ENCODE results near the gene GALNT1. TPM values are rescaled to one million over a fixed set of nuclear protein-coding genes. Genes with fewer than 3 reads are reported as not detected.
A peak's percentile ranks its signal among the peaks of the same experiment; 100 is the strongest.

The GALNT1 gene
- polyA plus RNA-seq, 2 of the 4 experiments (the other 2 are of a cell fraction): 97.4 to 113 TPM

DNA sequence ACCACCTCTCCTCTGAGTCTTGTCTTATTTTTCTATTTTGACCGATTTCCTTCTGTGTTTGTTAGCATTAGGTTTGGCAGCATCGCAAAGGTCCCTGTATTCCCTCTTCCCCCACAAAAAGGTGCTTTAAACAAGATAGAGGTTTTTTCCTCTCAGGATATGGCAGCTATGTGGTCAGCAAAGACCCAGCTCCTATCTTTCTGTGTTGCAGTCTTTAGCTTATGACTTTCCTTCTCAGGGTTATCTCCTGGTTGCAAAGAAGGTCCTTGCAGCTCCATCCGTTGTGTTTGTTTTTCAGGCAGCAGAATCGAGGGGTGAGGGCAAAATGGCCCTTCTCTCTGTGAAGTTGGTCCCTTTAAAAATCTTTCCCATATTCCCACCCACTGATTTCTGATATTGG, 38.4 kb downstream of the GALNT1 start:
- FAIRE-seq (no peak), ATAC-seq (no peak), DNase-seq (ENCODE audit: low read depth in 1 of 2, low spot score in 1 of 2) (no peak)
- Histone ChIP-seq H3K4me3 (no peak overlapping the region), H3K27ac (peak overlapping the region in 1 of 2 experiments; percentile 48; a peak in 2 of 6 replicates), H3K4me1 (peaks cover 52% of the 10 kb centered on the region), H3K4me2 (no peak overlapping the region), H3K9me3 (no peaks in the 10 kb centered on the region)
- TF ChIP-seq CBX2 (IDR thresholded peaks at IDR 0.05; ENCODE audit: borderline replicate concordance, low read depth): no peak
- TF ChIP-seq, protein P1, sequence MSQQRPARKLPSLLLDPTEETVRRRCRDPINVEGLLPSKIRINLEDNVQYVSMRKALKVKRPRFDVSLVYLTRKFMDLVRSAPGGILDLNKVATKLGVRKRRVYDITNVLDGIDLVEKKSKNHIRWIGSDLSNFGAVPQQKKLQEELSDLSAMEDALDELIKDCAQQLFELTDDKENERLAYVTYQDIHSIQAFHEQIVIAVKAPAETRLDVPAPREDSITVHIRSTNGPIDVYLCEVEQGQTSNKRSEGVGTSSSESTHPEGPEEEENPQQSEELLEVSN (IDR thresholded peaks at IDR 0.05; ENCODE audit: borderline replicate concordance, low read depth): no peak
- TF ChIP-seq RARB (CRISPR knock-in tag; IDR thresholded peaks at IDR 0.05): no peak
- TF ChIP-seq FOSL2 (IDR thresholded peaks at IDR 0.05): no peak
- TF ChIP-seq FOSL2 (CRISPR knock-in tag; IDR thresholded peaks at IDR 0.05): no peak
- no peak for TF ChIP-seq POLR2AphosphoS2 (conservative IDR thresholded peaks at IDR 0.05; ENCODE audit: low read length)
- no peak for TF ChIP-seq HEYL (CRISPR knock-in tag; IDR thresholded peaks at IDR 0.05)
- TF ChIP-seq FOSB (CRISPR knock-in tag; IDR thresholded peaks at IDR 0.05): no peak
- no peak for TF ChIP-seq EP300 (IDR thresholded peaks at IDR 0.05)
- no peak for TF ChIP-seq ZNF302 (CRISPR knock-in tag; IDR thresholded peaks at IDR 0.05)
- no peak for TF ChIP-seq BHLHE40 (IDR thresholded peaks at IDR 0.05; ENCODE audit: low read depth, low read length)
- TF ChIP-seq TP53 (CRISPR knock-in tag; IDR thresholded peaks at IDR 0.05): no peak
- no peak for TF ChIP-seq PHF8 (IDR thresholded peaks at IDR 0.05; ENCODE audit: borderline replicate concordance, low read depth)
- TF ChIP-seq, protein P2, sequence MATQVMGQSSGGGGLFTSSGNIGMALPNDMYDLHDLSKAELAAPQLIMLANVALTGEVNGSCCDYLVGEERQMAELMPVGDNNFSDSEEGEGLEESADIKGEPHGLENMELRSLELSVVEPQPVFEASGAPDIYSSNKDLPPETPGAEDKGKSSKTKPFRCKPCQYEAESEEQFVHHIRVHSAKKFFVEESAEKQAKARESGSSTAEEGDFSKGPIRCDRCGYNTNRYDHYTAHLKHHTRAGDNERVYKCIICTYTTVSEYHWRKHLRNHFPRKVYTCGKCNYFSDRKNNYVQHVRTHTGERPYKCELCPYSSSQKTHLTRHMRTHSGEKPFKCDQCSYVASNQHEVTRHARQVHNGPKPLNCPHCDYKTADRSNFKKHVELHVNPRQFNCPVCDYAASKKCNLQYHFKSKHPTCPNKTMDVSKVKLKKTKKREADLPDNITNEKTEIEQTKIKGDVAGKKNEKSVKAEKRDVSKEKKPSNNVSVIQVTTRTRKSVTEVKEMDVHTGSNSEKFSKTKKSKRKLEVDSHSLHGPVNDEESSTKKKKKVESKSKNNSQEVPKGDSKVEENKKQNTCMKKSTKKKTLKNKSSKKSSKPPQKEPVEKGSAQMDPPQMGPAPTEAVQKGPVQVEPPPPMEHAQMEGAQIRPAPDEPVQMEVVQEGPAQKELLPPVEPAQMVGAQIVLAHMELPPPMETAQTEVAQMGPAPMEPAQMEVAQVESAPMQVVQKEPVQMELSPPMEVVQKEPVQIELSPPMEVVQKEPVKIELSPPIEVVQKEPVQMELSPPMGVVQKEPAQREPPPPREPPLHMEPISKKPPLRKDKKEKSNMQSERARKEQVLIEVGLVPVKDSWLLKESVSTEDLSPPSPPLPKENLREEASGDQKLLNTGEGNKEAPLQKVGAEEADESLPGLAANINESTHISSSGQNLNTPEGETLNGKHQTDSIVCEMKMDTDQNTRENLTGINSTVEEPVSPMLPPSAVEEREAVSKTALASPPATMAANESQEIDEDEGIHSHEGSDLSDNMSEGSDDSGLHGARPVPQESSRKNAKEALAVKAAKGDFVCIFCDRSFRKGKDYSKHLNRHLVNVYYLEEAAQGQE (IDR thresholded peaks at IDR 0.05): no peak
- WGBS (ENCODE audit: missing lambda C conversion rate): 75% methylated on average over 4 of the region's 4 CpGs
- POLR2A ChIA-PET: no interaction called here
- CTCF ChIA-PET: no interaction called here

DNA sequence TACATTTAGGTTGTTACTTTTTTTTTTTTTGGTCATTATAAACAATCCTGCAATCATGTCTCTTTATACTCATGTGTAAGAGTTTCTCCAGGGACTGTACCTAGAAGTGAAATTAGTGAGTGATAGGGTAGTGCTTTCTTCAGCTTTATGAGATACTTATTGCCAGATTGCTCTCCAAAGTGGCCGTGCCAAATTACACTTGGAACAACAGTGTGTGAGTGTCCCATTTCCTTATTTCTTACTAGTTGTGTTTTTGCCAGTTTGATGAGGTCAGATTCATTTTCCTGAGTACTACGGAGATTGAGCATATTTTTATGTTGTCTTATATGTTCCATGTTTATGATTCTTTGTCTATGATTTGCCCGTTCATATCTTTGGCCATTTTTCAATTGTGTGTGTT, 39.2 kb downstream of the GALNT1 start:
- FAIRE-seq (no peak), ATAC-seq (no peak), DNase-seq (ENCODE audit: low read depth in 1 of 2, low spot score in 1 of 2) (no peak)
- no peak overlapping the region for H3K27ac ChIP-seq
- no peak overlapping the region for H3K4me2 ChIP-seq
- peaks cover 44% of the 10 kb centered on the region for H3K4me1 ChIP-seq
- POLR2A ChIA-PET: no interaction called here
- H3K9me3 ChIP-seq: no peaks in the 10 kb centered on the region
- H3K4me3 ChIP-seq: no peak overlapping the region
- WGBS (ENCODE audit: missing lambda C conversion rate): 92% methylated on average over 3 of the region's 3 CpGs
- TF ChIP-seq TFCP2L1 (CRISPR knock-in tag; IDR thresholded peaks at IDR 0.05) (no peak), FOXS1 (CRISPR knock-in tag; IDR thresholded peaks at IDR 0.05) (no peak), KDM1A (IDR thresholded peaks at IDR 0.05; ENCODE audit: low read depth) (no peak), POLR2A (IDR thresholded peaks at IDR 0.05; ENCODE audit: low read length) (no peak), HOXA7 (CRISPR knock-in tag; IDR thresholded peaks at IDR 0.05) (no peak), CHD4 (IDR thresholded peaks at IDR 0.05; ENCODE audit: borderline replicate concordance) (no peak), BHLHE40 (IDR thresholded peaks at IDR 0.05; ENCODE audit: low read depth, low read length) (no peak), NPAS2 (CRISPR knock-in tag; IDR thresholded peaks at IDR 0.05; ENCODE audit: borderline replicate concordance) (no peak), ZNF302 (CRISPR knock-in tag; IDR thresholded peaks at IDR 0.05) (no peak), CBX8 (IDR thresholded peaks at IDR 0.05) (no peak), GATA3 (IDR thresholded peaks at IDR 0.05; ENCODE audit: borderline replicate concordance) (no peak), NR3C1 (IDR thresholded peaks at IDR 0.05) (no peak)
- TF ChIP-seq, protein P3, sequence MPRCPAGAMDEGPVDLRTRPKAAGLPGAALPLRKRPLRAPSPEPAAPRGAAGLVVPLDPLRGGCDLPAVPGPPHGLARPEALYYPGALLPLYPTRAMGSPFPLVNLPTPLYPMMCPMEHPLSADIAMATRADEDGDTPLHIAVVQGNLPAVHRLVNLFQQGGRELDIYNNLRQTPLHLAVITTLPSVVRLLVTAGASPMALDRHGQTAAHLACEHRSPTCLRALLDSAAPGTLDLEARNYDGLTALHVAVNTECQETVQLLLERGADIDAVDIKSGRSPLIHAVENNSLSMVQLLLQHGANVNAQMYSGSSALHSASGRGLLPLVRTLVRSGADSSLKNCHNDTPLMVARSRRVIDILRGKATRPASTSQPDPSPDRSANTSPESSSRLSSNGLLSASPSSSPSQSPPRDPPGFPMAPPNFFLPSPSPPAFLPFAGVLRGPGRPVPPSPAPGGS (IDR thresholded peaks at IDR 0.05): no peak
- TF ChIP-seq, protein P4, sequence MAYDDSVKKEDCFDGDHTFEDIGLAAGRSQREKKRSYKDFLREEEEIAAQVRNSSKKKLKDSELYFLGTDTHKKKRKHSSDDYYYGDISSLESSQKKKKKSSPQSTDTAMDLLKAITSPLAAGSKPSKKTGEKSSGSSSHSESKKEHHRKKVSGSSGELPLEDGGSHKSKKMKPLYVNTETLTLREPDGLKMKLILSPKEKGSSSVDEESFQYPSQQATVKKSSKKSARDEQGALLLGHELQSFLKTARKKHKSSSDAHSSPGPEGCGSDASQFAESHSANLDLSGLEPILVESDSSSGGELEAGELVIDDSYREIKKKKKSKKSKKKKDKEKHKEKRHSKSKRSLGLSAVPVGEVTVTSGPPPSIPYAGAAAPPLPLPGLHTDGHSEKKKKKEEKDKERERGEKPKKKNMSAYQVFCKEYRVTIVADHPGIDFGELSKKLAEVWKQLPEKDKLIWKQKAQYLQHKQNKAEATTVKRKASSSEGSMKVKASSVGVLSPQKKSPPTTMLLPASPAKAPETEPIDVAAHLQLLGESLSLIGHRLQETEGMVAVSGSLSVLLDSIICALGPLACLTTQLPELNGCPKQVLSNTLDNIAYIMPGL (CRISPR knock-in tag; IDR thresholded peaks at IDR 0.05; ENCODE audit: borderline replicate concordance): no peak
- TF ChIP-seq, protein P5, sequence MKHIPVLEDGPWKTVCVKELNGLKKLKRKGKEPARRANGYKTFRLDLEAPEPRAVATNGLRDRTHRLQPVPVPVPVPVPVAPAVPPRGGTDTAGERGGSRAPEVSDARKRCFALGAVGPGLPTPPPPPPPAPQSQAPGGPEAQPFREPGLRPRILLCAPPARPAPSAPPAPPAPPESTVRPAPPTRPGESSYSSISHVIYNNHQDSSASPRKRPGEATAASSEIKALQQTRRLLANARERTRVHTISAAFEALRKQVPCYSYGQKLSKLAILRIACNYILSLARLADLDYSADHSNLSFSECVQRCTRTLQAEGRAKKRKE (CRISPR knock-in tag; IDR thresholded peaks at IDR 0.05; ENCODE audit: low read depth): no peak
- TF ChIP-seq, protein P6, sequence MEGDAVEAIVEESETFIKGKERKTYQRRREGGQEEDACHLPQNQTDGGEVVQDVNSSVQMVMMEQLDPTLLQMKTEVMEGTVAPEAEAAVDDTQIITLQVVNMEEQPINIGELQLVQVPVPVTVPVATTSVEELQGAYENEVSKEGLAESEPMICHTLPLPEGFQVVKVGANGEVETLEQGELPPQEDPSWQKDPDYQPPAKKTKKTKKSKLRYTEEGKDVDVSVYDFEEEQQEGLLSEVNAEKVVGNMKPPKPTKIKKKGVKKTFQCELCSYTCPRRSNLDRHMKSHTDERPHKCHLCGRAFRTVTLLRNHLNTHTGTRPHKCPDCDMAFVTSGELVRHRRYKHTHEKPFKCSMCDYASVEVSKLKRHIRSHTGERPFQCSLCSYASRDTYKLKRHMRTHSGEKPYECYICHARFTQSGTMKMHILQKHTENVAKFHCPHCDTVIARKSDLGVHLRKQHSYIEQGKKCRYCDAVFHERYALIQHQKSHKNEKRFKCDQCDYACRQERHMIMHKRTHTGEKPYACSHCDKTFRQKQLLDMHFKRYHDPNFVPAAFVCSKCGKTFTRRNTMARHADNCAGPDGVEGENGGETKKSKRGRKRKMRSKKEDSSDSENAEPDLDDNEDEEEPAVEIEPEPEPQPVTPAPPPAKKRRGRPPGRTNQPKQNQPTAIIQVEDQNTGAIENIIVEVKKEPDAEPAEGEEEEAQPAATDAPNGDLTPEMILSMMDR (IDR thresholded peaks at IDR 0.05): no peak
- CTCF ChIA-PET: no interaction called here
